Progenitor cell of endocrine pancreas (in vitro differentiated cells): ENCODE data around the gene ERI2. TPM values are rescaled to one million over a fixed set of nuclear protein-coding genes. Genes with fewer than 3 reads are reported as not detected.

Source experiments
- DNase-seq: peaks from one replicate; pipeline ENCODE4 v3.0.0; 2021; ENCODE audit warnings: low spot score; ENCODE audit not compliant: unreplicated experiment
- H3K27ac Mint-ChIP-seq: 2 replicates; pipeline ENCODE4 v1.8.0; 2021; ENCODE audit warnings: mild to moderate bottlenecking, moderate library complexity, mixed read lengths
- H3K27me3 Mint-ChIP-seq: 2 replicates; pipeline ENCODE4 v1.8.0; 2021; ENCODE audit warnings: mixed read lengths
- H3K36me3 Mint-ChIP-seq: 2 replicates; pipeline ENCODE4 v1.8.0; 2022; ENCODE audit warnings: mixed read lengths; ENCODE audit not compliant: insufficient read depth
- H3K4me1 Mint-ChIP-seq: 2 replicates; pipeline ENCODE4 v1.8.0; 2021; ENCODE audit warnings: low read depth, mixed read lengths
- H3K4me3 Mint-ChIP-seq: 2 replicates; pipeline ENCODE4 v1.8.0; 2021; ENCODE audit warnings: low read depth, mild to moderate bottlenecking, moderate library complexity, mixed read lengths
- H3K9me3 Mint-ChIP-seq: 2 replicates; pipeline ENCODE4 v1.8.0; 2021; ENCODE audit warnings: low read depth, mixed read lengths
- total RNA-seq: library from RNA; stranded (reverse); gene quantifications from 2 replicates; pipeline ENCODE4 v1.2.1, GENCODE V29; 2021
- TF ChIP-seq, protein P1 (sequence below): fragments of 200-600 bp; sonication (generic); IDR thresholded peaks from one replicate; pipeline ENCODE4 v1.5.0; 2021; ENCODE audit warnings: antibody characterized with exemption, mild to moderate bottlenecking; ENCODE audit not compliant: unreplicated experiment

The ERI2 gene
- total RNA-seq, 1 donor from 2014 or later = 22.3 TPM

DNA sequence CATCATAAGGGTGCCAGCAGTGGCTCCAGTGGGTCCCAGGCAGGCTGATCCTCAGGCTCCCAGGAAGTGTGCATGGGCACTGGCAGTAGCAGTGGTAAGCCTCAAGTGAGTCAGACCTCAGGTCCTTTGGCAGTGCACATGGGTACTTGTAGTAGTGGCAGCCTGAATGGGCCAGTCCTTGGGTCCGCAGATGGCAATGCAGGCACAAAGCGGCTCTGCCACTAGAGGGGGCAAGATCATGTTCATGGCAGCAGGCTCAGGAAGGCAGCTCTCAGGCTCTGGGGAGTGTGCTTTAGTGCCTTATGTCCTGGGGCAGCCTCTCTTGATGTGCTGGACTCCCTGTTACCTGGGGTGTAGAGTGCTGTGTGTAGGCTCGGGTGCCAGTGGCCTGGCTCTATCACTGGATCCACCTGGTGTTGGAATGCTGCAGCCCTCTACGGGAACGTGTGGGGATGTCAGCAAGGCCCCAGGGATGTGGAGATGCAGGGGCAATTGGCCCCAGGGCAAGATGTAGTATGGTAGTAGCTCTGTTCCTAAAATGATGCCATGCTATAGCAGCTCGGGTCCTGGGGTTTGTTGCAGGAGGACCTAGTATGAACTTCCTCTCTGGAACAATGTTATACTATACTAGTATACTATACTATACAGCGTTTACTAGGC lies 31.4 kb downstream of the ERI2 start:
- H3K4me1 Mint-ChIP-seq = no peaks in the 10 kb centered on the region
- no peak overlapping the region for H3K4me3 Mint-ChIP-seq
- peak; percentile 39 for DNase-seq
- H3K27me3 Mint-ChIP-seq = no peaks in the 10 kb centered on the region
- H3K9me3 Mint-ChIP-seq = peaks cover 3% of the 10 kb centered on the region
- H3K36me3 Mint-ChIP-seq = peaks cover 32% of the 10 kb centered on the region
- TF ChIP-seq, protein P1, sequence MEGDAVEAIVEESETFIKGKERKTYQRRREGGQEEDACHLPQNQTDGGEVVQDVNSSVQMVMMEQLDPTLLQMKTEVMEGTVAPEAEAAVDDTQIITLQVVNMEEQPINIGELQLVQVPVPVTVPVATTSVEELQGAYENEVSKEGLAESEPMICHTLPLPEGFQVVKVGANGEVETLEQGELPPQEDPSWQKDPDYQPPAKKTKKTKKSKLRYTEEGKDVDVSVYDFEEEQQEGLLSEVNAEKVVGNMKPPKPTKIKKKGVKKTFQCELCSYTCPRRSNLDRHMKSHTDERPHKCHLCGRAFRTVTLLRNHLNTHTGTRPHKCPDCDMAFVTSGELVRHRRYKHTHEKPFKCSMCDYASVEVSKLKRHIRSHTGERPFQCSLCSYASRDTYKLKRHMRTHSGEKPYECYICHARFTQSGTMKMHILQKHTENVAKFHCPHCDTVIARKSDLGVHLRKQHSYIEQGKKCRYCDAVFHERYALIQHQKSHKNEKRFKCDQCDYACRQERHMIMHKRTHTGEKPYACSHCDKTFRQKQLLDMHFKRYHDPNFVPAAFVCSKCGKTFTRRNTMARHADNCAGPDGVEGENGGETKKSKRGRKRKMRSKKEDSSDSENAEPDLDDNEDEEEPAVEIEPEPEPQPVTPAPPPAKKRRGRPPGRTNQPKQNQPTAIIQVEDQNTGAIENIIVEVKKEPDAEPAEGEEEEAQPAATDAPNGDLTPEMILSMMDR = peak; percentile 73
- H3K27ac Mint-ChIP-seq = no peak overlapping the region

DNA sequence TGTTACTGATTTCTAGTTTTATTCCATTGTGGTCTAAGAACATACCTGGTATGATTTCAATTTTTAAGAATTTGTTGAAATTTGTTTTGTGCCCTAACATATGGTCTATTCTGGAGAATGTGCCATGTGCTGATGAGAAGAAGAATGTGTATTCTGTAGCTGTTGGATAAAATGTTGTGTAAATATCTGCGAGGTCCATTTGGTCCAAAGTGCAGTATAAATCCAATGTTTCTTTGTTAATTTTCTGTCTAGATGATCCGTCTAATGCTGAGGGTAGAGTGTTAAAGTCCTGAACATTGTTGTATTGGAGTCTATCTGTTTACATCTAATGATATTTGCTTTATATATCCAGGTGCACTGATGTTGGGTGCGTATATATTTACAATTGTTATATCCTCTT lies 32.6 kb downstream of the ERI2 start:
- peaks cover 3% of the 10 kb centered on the region for H3K9me3 Mint-ChIP-seq
- H3K4me3 Mint-ChIP-seq = no peak overlapping the region
- TF ChIP-seq, protein P1 = no peak
- H3K36me3 Mint-ChIP-seq = peaks cover 32% of the 10 kb centered on the region
- no peaks in the 10 kb centered on the region for H3K27me3 Mint-ChIP-seq
- no peak overlapping the region for H3K27ac Mint-ChIP-seq
- no peak for DNase-seq
- no peaks in the 10 kb centered on the region for H3K4me1 Mint-ChIP-seq

DNA sequence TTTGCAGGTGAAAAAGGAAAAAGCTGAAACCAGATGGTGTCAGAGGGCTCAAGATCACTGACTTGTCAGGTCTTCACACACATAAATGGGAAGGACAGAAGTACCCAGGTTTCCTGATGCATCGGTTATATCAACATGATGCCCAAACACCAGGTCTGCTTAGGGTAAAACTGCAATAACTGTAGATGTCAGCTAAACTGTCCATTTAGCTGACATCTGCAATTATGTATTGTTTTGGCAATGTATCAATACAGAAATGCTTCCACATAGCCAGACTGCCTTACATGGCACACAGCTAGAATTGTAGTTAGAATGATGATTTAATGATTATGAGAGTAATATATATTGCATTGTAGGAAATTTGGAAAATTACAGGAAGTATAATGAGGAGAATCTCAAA lies 37.5 kb downstream of the ERI2 start:
- no peak overlapping the region for H3K27ac Mint-ChIP-seq
- H3K27me3 Mint-ChIP-seq = no peaks in the 10 kb centered on the region
- DNase-seq = no peak
- H3K9me3 Mint-ChIP-seq = peaks cover 3% of the 10 kb centered on the region
- H3K4me3 Mint-ChIP-seq = no peak overlapping the region
- peaks cover 24% of the 10 kb centered on the region for H3K36me3 Mint-ChIP-seq
- TF ChIP-seq, protein P1 = no peak
- peaks cover 12% of the 10 kb centered on the region for H3K4me1 Mint-ChIP-seq

DNA sequence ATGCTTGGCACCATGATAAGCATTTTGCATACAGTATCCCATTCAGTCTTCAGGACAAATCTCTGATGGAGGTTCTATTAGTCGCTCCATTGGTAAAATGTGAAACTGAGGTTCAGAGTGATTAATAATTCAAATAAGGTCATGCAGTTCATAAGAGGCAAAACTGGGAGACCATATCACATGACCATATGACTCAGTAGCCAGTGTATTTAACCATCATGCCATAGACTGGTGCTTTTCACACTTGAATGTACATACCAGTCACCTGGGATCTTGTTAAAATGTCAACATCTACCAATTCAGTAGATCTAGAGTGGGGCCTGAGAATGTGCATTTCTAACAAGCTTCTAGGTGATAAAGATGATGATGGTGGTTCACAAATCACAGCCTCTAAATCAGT lies 38.2 kb downstream of the ERI2 start:
- peaks cover 3% of the 10 kb centered on the region for H3K9me3 Mint-ChIP-seq
- H3K4me1 Mint-ChIP-seq = peaks cover 18% of the 10 kb centered on the region
- no peak overlapping the region for H3K27ac Mint-ChIP-seq
- TF ChIP-seq, protein P1 = no peak
- H3K36me3 Mint-ChIP-seq = peaks cover 20% of the 10 kb centered on the region
- H3K4me3 Mint-ChIP-seq = no peak overlapping the region
- H3K27me3 Mint-ChIP-seq = no peaks in the 10 kb centered on the region
- DNase-seq = no peak

DNA sequence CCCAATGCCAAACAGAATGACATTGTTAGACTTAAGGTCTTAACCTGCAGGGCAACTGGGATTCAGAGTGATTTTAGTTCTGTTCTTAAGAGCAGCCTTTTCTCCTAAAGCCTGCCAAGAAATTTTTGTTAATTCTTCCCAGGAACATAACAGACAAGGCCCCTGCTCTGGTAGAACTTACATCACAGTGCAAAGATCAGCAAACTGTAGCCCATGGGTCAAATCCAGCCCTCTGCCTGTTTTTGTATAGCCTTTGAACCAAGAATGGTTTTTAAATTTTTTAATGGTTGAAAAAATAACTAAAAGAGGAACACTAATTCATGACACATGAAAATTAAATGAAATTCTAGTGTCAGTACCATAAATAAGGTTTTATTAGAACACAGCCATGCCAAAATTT lies 38.7 kb downstream of the ERI2 start:
- Mint-ChIP-seq H3K9me3 (peaks cover 4% of the 10 kb centered on the region), H3K4me3 (no peak overlapping the region), H3K4me1 (peaks cover 21% of the 10 kb centered on the region), H3K36me3 (peaks cover 18% of the 10 kb centered on the region), H3K27ac (no peak overlapping the region), H3K27me3 (no peaks in the 10 kb centered on the region)
- no peak for DNase-seq
- TF ChIP-seq, protein P1 = no peak
